ENCODE data around the gene PTPN18.
A peak's percentile ranks its signal among the peaks of the same experiment; 100 is the strongest.

PTPN18 gene

DNA sequence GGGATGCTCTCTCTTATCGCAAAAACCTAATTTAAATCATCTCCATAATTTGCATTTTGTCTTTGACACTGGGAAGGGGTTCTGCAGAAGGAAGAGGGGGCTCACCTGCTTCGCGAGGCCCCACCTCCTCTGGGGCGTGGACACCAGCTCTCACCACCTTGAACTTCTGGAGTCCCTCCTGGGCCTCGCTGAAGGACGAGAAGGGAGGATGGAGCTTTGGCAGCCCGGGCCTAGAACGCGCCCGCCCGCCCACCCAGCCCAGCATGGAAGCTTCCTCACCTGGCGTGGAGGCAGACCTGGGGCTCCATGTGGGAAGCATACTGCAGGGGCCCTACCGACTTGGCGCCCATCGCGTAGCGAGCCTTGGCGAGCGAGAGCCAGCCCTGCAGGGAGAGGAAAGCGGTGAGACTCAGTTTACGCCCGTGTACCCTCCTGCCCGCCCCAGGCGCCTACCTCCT is 14.3 kb upstream of the PTPN18 start:
- DNase-seq, result no peak

DNA sequence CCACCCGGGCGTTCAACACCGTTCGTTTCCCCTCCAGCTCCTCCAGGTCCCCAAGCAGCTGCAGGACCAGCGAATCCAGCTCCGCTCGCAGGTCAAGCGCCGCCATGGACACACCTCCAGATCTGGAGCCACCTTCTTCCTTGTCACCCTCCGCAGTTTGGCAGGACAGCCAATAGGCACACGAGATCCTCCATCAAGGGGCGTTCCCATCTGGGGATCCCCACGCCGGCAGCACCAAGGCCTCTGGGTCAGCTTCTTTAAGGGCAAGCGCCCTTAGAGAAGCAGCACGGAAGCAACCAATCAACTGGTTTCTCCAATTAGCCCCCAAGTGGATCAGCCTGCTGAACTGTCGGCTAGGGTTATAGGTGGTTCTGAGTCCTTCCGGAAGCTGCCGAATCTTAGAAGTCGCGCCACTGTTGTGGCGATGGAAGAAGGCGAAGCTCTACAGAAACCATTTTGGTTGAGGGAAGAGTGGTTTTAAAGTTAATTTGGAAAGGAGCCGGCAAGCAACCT is 13.8 kb upstream of the PTPN18 start:
- peak; percentile 92 to 95 for DNase-seq

DNA sequence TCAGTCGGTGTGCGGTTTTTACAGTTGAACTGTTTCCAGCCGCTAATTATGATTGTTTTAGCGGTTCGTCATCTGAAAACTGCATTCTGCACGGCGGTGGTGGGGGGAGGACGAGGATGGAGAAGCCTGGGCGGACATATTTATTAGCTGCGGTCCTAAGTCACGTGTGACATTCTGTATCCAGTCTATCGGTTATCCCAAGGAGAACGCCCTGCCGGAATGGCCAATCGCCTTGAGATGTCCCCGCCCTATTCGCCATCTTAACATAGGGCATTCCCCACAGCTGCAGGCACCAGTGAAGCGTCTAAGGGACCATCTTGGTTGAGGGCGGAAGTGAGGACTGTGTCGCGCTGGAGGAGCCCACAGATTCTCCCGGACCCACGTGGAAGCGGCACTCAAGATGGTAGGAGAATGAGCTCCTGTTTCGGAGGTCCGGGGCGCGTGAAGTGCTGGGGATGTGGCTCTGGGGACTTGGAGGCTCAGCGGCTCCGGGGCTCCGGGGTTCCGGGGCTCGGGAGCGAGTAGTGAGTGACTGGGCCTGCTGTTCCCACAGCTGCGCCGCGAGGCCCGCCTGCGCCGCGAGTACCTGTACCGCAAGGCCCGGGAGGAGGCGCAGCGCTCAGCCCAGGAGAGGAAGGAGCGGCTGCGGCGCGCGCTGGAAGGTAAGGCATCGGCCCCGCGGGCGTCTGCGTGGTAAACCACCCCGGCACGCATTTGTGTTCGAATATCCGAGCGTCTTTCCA is 13.2 kb upstream of the PTPN18 start, which contains the start of gene IMP4:
IMP4 (plus strand) TSS at position 365 of the 743 bp plus-strand sequence; CDS start at position 401, 36 bp downstream.
- peak; percentile 99 for DNase-seq

DNA sequence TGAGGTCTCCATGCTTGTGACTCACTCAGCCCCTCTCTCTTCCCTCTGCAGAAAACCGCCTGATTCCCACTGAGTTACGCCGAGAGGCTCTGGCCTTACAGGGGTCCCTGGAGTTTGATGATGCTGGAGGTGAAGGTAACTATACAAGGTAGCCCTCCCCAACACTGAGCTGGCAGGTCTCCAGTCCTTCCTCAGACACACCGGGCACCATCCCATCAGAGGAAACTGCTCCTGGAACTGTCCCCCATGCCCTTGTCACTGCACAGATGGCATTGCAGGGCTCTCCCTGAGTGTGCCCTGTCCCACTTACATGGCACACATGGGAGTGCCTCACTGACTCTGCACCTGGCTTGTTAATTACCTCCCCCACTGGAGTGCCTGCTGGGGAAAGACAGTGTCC is 11.3 kb upstream of the PTPN18 start:
- no peak for DNase-seq

DNA sequence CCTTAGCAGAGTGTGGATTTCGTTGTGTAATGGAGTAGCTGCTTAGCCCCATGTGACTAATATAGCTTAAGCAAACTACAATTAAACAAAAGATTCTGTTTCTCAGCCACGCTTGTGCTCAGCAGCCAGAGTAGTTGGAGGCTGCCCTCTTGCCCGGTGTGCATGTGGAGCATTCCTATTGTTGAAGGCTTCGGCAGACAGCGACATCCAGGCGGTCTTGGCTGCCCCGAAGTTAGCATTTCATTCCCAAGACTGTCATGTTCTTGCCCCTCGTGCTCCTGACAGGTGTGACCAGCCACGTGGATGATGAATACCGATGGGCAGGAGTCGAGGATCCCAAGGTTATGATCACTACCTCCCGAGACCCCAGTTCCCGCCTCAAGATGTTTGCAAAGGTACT is 10.8 kb upstream of the PTPN18 start:
- no peak for DNase-seq

DNA sequence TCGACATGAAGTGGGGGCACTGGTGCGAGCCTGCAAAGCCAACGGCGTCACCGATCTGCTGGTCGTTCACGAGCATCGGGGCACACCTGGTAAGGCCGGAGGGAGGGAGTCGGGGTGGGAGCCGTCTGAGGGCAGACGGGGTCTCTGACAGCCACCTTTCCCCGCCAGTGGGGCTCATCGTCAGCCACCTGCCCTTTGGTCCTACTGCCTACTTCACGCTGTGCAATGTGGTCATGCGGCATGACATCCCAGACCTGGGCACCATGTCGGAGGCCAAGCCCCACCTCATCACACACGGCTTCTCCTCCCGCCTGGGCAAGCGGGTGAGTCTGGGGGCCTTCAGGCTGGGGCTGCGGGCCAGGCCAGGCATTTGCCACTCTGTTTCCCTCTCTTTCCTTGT is 10.2 kb upstream of the PTPN18 start:
- no peak for DNase-seq

DNA sequence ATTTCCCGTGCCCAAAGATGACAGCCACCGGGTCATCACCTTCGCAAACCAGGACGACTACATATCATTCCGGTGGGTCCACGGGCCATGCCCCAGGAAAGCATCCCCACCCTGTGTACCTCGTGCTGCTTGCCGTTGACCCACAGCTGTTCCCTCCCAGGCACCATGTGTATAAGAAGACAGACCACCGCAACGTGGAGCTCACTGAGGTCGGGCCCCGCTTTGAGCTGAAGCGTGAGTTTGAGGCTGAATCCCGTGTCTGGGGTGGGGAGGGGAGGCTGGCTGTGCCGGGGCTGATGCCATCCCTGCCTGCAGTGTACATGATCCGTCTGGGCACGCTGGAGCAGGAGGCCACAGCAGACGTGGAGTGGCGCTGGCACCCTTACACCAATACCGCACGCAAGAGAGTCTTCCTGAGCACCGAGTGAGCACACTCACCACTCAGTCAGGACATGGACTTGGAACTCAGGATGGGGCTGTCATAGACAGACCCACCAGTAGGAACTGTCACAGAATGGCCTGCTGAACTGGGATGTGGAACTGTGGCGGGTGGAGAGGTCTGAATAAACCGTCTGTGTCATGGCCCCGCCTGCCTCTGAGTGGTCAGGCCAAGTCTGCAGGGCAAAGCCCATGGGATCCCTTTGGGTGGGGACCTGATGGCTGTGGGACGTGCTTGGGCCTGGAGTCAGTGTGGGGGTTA is 9.7 kb upstream of the PTPN18 start:
- no peak for DNase-seq

DNA sequence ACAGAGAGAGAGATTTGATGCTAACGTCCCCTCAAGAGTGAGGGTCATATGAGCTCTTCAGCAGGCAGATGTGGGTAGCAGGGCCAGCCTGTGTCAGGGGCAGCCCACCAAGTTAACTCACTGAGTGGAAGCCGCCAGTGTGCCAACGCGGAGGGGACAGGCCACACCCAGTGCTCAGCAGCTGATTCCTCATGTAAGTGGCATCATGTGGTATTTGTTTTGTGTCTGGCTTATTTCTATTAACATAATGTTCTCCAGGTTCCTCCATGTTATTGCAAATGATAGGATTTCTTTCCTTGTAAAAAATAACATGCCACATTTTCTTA is 9.2 kb upstream of the PTPN18 start:
- DNase-seq, result no peak

DNA sequence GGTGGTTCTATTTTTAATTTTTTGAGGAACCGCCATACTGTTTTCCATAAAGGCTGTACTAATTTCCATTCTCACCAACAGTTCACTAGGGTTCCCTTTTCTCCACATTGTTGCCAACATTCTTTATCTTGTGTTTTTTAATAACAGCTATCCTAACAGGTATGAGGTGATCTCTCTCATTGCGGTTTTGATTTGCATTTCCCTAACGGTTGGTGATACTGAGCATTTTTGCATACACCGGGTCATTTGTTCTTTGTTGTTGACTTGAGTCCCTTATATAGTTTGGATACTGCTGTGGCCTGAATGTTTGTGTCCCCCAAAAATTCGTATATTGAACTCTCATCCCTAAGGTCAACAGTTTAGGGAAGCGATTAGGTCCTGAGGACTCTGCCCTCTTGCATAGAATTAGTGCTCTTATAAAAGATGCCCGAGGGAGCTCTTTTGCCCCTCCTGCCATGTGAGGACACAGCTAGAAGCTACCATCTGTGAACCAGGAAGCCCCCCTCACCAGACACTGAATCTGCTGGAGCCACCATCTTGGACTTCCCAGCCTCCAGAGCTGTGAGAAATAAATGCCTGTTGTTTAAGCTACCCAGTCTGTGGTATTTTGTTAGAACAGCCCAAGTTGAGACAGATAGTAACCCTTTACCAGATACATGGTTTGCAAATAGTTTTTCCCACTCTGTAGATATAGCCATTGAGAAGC is 8.5 kb upstream of the PTPN18 start:
- DNase-seq, result no peak

DNA sequence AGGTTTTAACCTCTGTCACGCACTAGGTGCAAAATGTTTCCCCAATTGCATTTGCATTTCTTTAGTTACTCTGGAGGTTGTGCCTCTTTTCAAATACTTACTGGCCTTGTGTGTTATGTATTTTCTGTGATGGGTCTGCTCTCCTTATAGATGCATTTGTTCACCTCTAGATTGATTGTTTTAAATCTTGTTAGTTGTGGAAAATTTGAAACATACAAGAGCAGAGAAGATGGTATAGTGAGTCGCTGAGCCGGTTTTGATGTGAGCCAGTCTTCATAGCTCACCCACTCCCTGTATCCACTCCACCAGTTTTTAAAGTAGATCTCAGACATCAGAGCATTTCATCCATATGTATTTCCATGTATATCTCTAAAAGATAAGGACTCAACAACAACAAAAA is 6.7 kb upstream of the PTPN18 start:
- DNase-seq, result no peak

DNA sequence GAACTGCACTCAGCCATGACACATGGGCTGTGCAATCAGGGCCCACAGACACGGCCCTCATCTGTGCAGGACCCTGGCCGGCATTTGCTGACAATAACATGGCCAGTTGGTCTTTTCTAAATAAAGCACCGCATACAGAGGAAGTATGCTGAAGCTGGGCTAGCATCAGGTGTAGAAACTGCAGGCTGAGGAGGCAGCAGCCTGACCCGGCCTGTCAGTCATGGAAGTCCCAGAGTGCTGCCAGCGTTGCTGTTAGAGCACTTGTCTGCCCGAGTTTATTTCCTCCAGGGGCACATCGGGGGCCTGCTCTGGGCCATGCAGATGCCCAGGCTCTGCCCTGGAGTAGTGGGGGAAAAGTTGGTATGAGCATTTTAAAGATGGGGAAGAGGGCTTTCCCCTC is 4.1 kb upstream of the PTPN18 start:
- no peak for DNase-seq

DNA sequence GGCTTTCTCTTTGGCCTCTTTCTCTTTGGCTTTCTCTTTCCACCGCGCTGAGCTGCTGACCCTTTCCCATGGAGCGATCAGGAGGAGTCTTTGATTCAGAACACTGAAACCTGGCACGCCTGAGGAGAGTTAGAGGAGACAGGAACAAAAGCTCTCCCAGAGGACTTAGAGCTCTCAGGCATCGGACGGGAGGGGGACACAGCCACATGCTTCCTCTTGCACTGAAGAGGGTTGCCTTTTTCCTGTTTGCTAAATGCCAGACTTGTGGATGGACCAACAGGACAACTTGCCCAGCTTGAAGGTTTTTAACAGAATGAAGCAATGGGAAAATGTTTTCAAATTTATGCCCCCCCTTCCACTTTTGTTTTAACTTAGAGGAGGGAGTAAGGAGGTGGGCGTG is 3.6 kb upstream of the PTPN18 start:
- peak; percentile 32 to 34 for DNase-seq

DNA sequence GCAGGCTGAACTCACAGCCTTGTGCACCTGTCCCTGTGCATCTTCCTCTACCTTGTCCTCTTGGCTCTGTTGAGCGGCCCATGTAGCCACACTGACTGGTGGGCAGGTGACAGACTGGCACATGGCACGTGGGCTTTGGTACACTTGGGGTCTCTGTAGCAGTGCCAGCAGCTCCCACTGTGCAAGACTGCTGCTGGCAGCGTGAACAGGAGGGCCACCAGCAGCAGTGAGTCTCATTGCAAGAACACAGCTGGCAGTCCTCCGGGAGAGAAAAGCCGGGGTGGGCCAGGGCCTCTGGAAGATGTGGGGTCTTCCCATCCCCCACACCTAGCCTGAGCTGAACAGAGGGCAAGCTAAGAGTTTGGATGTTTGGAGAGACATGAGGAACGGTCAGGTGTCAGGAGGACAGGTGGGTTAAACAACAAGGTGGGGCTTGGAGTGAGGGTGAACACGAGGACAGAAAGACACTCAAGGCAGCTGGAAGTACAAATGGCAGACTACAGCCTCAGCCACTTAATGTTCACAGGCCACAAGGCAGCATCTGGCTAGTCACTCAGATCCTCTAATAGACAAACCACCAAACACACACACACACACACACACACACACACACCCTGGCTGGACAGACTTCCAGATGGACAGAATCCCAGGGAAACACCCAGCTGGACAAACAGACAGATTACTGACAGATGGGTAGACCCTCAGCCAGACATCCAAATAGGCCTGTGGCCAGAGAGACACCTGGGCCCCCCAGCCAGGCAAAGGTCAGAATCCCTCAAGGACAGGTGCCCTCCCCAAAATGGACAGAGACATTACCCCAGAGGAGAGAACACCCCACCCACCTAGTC is 2.3 kb upstream of the PTPN18 start:
- no peak for DNase-seq

DNA sequence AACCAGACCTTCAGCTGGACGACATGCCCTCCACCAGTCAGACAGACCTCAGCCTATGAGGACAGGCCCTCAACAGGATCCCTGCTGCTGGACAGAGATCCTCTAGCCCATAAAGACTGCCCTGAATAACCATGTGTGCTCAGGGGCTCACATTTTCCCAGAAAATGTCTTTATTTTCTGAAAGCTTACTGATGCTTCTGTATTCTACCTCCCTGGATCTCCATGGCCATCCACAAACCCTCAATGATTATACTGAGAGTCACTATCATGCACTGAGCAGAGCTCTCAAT is 1.8 kb upstream of the PTPN18 start:
- DNase-seq, result no peak

DNA sequence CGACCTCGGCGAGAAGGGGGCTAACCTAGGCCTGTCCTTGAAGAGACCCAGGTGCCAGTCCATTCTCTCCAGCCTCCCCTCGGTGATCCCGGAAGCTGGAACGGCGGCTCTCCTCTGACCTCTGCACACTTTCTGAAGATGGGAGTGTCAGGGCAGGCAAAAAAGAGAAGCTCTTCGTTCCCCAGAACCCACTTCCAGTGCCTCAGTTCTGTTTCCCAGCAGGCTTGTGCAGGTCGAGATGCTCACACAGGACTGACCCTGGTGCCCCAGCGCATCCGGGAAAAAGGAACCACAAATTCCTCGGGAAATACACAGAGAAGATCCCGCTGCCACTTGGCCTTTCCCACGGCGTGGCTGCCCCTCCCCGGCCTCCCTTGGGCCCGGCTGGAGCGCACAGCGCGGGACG is 681 bp upstream of the PTPN18 start:
- peak; percentile 49 to 61 for DNase-seq

DNA sequence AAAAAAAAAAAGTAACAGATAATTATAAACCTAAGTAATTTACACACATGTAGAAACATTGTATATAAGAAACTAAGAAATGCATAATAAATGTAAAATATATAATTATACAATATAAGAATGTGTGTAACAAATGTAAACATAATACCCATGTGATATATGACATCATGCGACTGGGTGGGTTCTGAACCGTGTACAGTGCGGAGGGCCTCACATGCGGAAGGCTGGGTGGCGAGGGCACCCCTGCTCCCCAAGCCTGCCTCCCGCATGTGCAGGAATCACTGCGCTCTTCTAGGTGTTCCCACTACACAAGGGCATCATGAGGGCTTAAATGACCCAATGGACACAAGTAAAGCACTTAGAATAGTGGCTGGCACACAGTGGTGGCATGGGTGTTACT is 2.0 kb downstream of the PTPN18 start:
- DNase-seq, result no peak

DNA sequence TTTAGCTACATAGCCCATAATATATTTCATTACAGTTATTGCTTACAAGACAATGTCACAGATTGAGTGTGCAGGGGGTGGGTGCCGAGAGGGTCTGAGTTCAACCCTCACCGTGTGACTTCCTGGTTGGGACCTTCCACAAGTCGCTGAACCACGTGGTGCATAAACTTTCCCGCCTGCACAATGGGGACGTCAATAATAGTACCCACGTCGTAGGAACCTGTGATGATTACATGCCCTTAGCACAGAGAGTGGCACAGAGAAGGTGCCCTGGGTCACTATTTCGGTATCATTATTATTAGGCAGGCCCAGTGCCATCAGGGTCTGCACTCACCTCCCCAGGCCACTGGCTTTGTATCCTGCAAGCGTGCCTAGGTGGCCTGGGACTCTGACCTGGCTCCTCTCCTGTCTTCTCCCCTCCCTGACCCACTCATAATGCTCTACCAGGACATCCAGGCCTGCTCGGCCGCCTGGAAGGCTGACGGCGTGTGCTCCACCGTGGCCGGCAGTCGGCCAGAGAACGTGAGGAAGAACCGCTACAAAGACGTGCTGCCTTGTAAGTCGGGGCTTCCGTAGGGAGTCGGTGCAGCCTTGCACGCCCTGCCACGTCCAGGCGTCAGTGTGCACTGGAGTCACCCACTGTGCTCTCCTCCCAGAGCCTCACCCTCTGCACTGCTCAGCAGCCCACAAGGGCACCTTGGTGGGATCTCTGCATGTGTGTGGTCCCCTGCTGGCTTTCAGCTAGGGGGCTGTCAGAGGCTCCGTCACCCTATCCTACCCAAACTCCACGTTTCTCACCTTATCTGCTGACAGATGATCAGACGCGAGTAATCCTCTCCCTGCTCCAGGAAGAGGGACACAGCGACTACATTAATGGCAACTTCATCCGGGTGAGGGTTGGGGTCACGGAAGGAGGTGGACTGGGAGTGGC is 2.8 kb downstream of the PTPN18 start:
- no peak for DNase-seq

DNA sequence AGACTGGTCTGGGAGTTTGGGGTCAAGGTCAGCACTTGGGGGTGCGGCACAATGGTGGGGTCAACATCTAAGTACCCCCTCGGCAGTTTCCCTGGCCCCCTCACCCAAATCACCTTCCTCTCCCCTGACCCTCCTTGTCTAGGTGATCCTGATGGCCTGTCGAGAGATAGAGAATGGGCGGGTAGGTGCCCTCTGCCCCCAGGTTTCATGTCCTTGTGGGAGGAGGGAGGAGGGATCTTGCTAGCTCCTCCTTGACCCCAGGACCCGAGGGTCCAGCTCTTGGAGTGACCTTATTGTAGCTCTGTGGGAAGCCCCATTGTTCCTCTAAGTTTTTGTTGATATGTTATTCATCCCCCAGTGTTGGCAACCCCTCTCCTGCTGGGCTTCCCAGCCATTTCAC is 3.6 kb downstream of the PTPN18 start:
- no peak for DNase-seq

DNA sequence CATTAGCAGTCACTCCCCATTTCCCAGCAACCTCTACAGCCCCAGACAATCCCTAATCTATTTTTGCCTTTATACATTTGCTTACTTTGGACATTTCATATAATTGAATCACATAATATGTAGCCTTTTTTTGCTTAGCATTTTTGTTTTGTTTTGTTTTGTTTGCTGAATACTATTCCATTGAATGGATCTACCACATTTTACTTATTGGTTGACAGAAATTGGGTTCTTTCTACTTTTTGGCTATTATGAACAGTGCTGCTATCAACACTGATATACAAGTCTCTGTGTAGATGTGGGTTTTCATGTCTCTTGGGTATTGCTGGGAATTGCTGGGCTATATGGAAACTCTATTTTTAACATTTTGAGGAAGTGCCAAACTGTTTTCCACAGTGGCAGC is 7.6 kb downstream of the PTPN18 start:
- DNase-seq, result no peak

DNA sequence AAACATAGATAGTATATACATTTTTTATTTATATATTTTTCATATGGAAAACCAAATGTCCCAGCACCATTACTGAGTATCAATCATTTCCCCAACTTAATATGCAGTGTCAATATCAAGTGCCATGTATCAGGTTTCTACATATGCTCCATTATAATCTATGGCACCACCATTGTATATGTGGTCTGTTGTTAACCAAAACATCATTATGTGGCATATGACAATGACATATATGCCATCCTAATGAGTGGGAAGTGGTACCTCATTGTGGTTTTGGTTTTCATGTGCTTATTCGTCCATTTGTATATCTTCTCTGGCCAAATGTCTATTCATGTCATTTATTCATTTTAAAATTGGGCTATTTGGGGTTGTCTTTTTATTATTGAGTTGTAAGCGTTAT is 9.2 kb downstream of the PTPN18 start:
- peak in 1 of 2 donors; percentile 5 for DNase-seq

DNA sequence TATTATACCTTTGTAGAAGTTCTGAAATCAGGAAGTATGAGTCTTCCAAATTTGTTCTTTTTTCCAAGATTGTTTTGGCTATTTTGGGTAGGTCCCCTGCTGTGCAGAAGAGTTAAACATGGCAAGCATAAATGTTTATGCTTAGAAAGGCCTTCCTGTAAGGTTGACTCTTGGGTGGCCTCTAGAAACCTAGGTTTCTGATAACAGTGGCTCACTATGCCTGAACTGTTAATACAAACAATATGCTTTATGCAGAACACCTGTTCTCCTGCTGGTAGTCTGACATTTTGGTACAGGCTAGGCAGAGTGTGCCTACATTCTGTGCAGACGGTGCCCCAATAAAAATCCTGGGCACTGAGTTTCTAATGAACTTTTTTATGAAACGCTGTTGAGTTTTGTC is 10.1 kb downstream of the PTPN18 start:
- DNase-seq, result no peak

DNA sequence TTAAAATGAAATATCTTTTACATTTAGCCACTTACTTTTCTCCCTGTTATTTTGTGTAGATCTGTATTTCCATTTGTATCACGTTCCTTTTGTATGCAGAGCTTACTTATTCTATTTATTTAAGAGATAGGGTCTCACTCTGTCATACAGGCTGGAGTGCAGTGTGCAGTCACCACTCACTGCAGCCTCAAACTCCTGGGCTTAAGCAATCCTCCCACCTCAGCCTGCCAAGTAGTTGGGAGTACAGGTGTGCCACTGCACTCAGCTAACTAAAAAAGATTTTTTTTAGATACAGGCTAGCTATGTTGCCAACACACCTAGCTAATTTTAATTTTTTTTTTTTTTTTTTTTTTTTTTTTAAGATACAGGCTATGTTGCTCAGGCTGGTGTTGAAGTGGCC is 10.9 kb downstream of the PTPN18 start:
- DNase-seq, result no peak
